Breast epithelium (tissue), 3 donors: ENCODE data around the gene RTEL1.

Experiments
- POLR2A ChIP-seq: fragments of 450-650 bp; IDR thresholded peaks from one replicate; pipeline ENCODE4 v1.6.1; 2016; ENCODE audit warnings: antibody characterized with exemption, mild to moderate bottlenecking, moderate library complexity
- TF ChIP-seq, protein P1 (sequence below), 3 donors: fragments of 450-650 bp; IDR thresholded peaks; one replicate each; pipeline ENCODE4 v1.5.1; 2016 to 2017; ENCODE audit warnings: antibody characterized with exemption in 3 of 3, mild to moderate bottlenecking in 3 of 3, moderate library complexity in 3 of 3

DNA sequence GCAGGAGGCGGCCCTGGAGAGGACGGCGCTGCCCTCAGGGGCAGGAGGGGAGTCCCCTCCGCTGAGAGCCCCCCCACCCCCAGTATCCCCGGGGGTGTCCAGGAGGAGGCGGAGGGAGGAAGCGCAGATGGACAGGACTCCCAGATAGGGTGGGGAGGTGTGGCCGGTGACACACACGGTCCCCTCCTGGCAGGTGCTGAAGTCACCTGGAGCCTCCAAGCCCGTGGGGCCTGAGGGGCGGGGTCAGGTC, 6.2 kb upstream of the RTEL1 start:
- TF ChIP-seq, protein P1, sequence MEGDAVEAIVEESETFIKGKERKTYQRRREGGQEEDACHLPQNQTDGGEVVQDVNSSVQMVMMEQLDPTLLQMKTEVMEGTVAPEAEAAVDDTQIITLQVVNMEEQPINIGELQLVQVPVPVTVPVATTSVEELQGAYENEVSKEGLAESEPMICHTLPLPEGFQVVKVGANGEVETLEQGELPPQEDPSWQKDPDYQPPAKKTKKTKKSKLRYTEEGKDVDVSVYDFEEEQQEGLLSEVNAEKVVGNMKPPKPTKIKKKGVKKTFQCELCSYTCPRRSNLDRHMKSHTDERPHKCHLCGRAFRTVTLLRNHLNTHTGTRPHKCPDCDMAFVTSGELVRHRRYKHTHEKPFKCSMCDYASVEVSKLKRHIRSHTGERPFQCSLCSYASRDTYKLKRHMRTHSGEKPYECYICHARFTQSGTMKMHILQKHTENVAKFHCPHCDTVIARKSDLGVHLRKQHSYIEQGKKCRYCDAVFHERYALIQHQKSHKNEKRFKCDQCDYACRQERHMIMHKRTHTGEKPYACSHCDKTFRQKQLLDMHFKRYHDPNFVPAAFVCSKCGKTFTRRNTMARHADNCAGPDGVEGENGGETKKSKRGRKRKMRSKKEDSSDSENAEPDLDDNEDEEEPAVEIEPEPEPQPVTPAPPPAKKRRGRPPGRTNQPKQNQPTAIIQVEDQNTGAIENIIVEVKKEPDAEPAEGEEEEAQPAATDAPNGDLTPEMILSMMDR (IDR thresholded peaks at IDR 0.05): no peak
- no peak for TF ChIP-seq POLR2A
